ENCODE data around the gene SLC26A11.

The SLC26A11 gene

GRCh38 chr17:80287806-80288567 is 67.8 kb downstream of the SLC26A11 start:
- TF ChIP-seq CTCF (conservative IDR thresholded peaks at IDR 0.05) (no peak), ZFX (IDR thresholded peaks at IDR 0.05) (no peak)
- H3K27ac ChIP-seq: no peak overlapping the region

- TF ChIP-seq ZFX (IDR thresholded peaks at IDR 0.05): no peak
- TF ChIP-seq CTCF (conservative IDR thresholded peaks at IDR 0.05): no peak
- no peak overlapping the region for H3K27ac ChIP-seq
Measured at GRCh38 chr17:80289616-80290015, 69.4 kb downstream of the SLC26A11 start.

GRCh38 chr17:80290156-80290555 is 69.9 kb downstream of the SLC26A11 start:
- TF ChIP-seq ZFX (IDR thresholded peaks at IDR 0.05) (no peak), CTCF (conservative IDR thresholded peaks at IDR 0.05) (no peak)
- H3K27ac ChIP-seq: no peak overlapping the region

GRCh38 chr17:80291260-80291659 is 71.0 kb downstream of the SLC26A11 start:
- no peak for TF ChIP-seq ZFX (IDR thresholded peaks at IDR 0.05)
- no peak for TF ChIP-seq CTCF (conservative IDR thresholded peaks at IDR 0.05)
- H3K27ac ChIP-seq: no peak overlapping the region

GRCh38 chr17:80291691-80292487 is 71.7 kb downstream of the SLC26A11 start:
- no peak for TF ChIP-seq ZFX (IDR thresholded peaks at IDR 0.05)
- no peak for TF ChIP-seq CTCF (conservative IDR thresholded peaks at IDR 0.05)
- no peak overlapping the region for H3K27ac ChIP-seq

- no peak overlapping the region for H3K27ac ChIP-seq
- TF ChIP-seq CTCF (conservative IDR thresholded peaks at IDR 0.05) (no peak), ZFX (IDR thresholded peaks at IDR 0.05) (no peak)
Measured at GRCh38 chr17:80292521-80292971, 72.3 kb downstream of the SLC26A11 start.

- TF ChIP-seq ZFX (IDR thresholded peaks at IDR 0.05) (no peak), CTCF (conservative IDR thresholded peaks at IDR 0.05) (no peak)
Measured at GRCh38 chr17:80294210-80294609, 74.0 kb downstream of the SLC26A11 start.

More at GRCh38 chr17:80294210-80294609, 74.0 kb downstream of the SLC26A11 start:
- H3K27ac ChIP-seq: no peak overlapping the region
